Upper lobe of left lung (tissue), 6 donors: ENCODE data around the gene EFR3B. TPM values are rescaled to one million over a fixed set of nuclear protein-coding genes. Genes with fewer than 3 reads are reported as not detected.
"Not testable (repeated sequence)": the region's sequence is repeated elsewhere in the genome, so short reads cannot be mapped to it uniquely, and the experiment has no call there.

Experiments
- ATAC-seq, 2 donors: fragments of 200-7000 bp; cut with Tn5 transposase; one replicate each; pipeline ENCODE4 v1.9.1; 2022; ENCODE audit warnings: mild to moderate bottlenecking in 2 of 2, moderate library complexity in 2 of 2; ENCODE audit not compliant: low FRiP score in 2 of 2
- DNase-seq, 2 donors: peaks; one replicate each; pipeline ENCODE4 v3.0.0-alpha.2; 2019 to 2020
- H3K27ac ChIP-seq, 4 donors: fragments of 200-600 bp; sonication (generic); one replicate each; pipeline ENCODE4 v1.5.1; 2016 to 2019
- H3K27me3 ChIP-seq, 4 donors: fragments of 200-600 bp; sonication (generic); one replicate each; pipeline ENCODE4 v1.5.1; 2017 to 2019
- H3K36me3 ChIP-seq, 4 donors: fragments of 200-600 bp; sonication (generic); one replicate each; pipeline ENCODE4 v1.5.1; 2016 to 2019
- H3K4me1 ChIP-seq, 4 donors: fragments of 200-600 bp; sonication (generic); one replicate each; pipeline ENCODE4 v1.5.1; 2018 to 2019
- H3K4me3 ChIP-seq, 4 donors: fragments of 200-600 bp; sonication (generic); one replicate each; pipeline ENCODE4 v1.5.1; 2017 to 2019; ENCODE audit warnings: mild to moderate bottlenecking in 2 of 4, moderate library complexity in 1 of 4
- H3K9me3 ChIP-seq, 4 donors: fragments of 200-600 bp; sonication (generic); one replicate each; pipeline ENCODE4 v1.5.1; 2018 to 2019
- EP300 ChIP-seq, 4 donors: sonication (generic); formaldehyde crosslinking; IDR thresholded peaks; one replicate each; pipeline ENCODE4 v1.5.1; 2017; ENCODE audit warnings: antibody characterized with exemption in 4 of 4, control low read depth in 2 of 4
- POLR2A ChIP-seq, 4 donors: fragments of 450-650 bp; IDR thresholded peaks; one replicate each; pipeline ENCODE4 v1.5.1; 2016 to 2017; ENCODE audit warnings: antibody characterized with exemption in 4 of 4, mild to moderate bottlenecking in 2 of 4
- POLR2AphosphoS5 ChIP-seq, 2 donors: sonication (generic); formaldehyde crosslinking; IDR thresholded peaks; one replicate each; pipeline ENCODE4 v1.5.1; 2017; ENCODE audit warnings: antibody characterized with exemption in 2 of 2
- WGBS, 2 donors: methylation state at CpG; one replicate each; pipeline ENCODE4 v1.1.5; 2017 to 2018; 5-methylcytosine and 5-hydroxymethylcytosine counted together
- total RNA-seq, 6 donors: library from RNA; depleted of rRNA in 4 of 6; stranded (reverse); fragments of >200 nt in 4 of 6; gene quantifications; one replicate each; pipeline versions ENCODE4 v1.1.0 to v1.2.1, GENCODE V29; 2016 to 2021
- TF ChIP-seq, protein P1 (sequence below), 6 experiments: fragments of 450-650 bp in 4 of 6; fragments of 200-600 bp in 2 of 6; sonication (generic) in 2 of 6; IDR thresholded peaks; one replicate each; pipeline ENCODE4 v1.5.1; 2016 to 2019; ENCODE audit warnings: antibody characterized with exemption in 6 of 6
- donor health status: DM: no; HTN: no; CAD: no; lungs with moderate emphysema.
- donor health status: DM: no; HTN: yes; CAD: no; lungs with severe emphysema.

The EFR3B gene
- total RNA-seq, 6 donors from 2014 or later: 5.1 to 15.2 (median 9.5) TPM

DNA sequence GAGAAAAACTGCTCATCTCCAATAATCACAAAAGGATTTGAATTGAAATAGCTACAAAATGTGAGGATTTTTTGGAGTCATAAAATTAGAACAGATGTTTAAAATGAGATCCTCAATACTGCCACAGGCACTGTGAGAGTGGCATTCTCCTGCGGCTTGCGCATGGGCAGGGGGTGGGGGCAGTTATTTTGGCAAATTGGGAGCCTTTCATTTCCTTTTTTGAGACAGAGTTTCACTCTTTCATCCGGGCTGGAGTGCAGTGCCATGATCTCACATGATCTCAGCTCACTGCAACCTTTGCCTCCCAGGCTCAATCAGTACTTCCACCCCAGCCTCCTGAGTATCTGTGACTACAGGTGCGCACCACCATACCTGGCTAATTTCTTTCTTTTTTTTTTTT, 84.1 kb downstream of the EFR3B start:
- no peaks in the 10 kb centered on the region for H3K27me3 ChIP-seq
- peaks cover 0 to 4% (median 1%) of the 10 kb centered on the region in 4 donors for H3K4me1 ChIP-seq
- no peak overlapping the region for H3K4me3 ChIP-seq
- WGBS, 2 donors: 87 to 93% methylated on average over 4 of the region's 4 CpGs
- DNase-seq (no peak), ATAC-seq (no peak)
- H3K27ac ChIP-seq: no peak overlapping the region
- H3K36me3 ChIP-seq: no peaks in the 10 kb centered on the region
- no peaks in the 10 kb centered on the region for H3K9me3 ChIP-seq
- TF ChIP-seq POLR2AphosphoS5 (IDR thresholded peaks at IDR 0.05): no peak
- TF ChIP-seq, protein P1, sequence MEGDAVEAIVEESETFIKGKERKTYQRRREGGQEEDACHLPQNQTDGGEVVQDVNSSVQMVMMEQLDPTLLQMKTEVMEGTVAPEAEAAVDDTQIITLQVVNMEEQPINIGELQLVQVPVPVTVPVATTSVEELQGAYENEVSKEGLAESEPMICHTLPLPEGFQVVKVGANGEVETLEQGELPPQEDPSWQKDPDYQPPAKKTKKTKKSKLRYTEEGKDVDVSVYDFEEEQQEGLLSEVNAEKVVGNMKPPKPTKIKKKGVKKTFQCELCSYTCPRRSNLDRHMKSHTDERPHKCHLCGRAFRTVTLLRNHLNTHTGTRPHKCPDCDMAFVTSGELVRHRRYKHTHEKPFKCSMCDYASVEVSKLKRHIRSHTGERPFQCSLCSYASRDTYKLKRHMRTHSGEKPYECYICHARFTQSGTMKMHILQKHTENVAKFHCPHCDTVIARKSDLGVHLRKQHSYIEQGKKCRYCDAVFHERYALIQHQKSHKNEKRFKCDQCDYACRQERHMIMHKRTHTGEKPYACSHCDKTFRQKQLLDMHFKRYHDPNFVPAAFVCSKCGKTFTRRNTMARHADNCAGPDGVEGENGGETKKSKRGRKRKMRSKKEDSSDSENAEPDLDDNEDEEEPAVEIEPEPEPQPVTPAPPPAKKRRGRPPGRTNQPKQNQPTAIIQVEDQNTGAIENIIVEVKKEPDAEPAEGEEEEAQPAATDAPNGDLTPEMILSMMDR (IDR thresholded peaks at IDR 0.05): no peak
- TF ChIP-seq POLR2A (IDR thresholded peaks at IDR 0.05): no peak
- no peak for TF ChIP-seq EP300 (IDR thresholded peaks at IDR 0.05)

- H3K27me3 ChIP-seq, ATAC-seq, H3K27ac ChIP-seq, DNase-seq, H3K4me3 ChIP-seq, H3K36me3 ChIP-seq, H3K9me3 ChIP-seq: not testable (repeated sequence)
- H3K4me1 ChIP-seq: peaks cover 4 to 15% (median 11%) of the 10 kb centered on the region in 4 donors
- 60 to 94% methylated on average over 1 to 3 of the region's 3 CpGs for WGBS, 2 donors
These were observed 85.2 kb downstream of the EFR3B start for GRCh38 chr2:25127071-25127470.

DNA sequence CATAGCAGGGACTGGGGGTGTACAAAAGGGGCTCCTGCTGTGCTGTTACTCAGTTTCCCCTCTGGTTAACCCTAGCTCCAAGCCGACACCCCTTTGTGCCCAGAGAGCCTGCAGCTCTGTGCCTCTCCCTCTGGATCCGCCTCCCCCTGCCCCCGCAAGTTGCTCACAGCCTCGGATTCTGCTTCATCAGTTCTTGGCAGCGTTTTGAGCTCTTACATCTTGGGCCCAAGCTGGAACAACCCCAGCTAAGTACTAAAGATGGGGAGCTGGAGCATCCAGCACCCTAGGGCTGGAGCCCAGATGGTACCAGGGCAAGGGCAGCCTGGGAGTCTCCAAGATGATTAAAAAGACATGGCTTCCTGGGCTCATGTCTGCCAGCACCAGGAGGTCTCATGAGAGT, 85.8 kb downstream of the EFR3B start:
- ATAC-seq (no peak), DNase-seq (no peak)
- TF ChIP-seq EP300 (IDR thresholded peaks at IDR 0.05): no peak
- TF ChIP-seq, protein P1 (IDR thresholded peaks at IDR 0.05): no peak
- TF ChIP-seq POLR2A (IDR thresholded peaks at IDR 0.05): no peak
- TF ChIP-seq POLR2AphosphoS5 (IDR thresholded peaks at IDR 0.05): no peak
- Histone ChIP-seq H3K27me3 (peaks cover 0 to 3% (median 1%) of the 10 kb centered on the region in 4 donors), H3K4me1 (peaks cover 4 to 19% (median 13%) of the 10 kb centered on the region in 4 donors), H3K4me3 (no peak overlapping the region), H3K27ac (no peak overlapping the region), H3K9me3 (no peaks in the 10 kb centered on the region), H3K36me3 (no peaks in the 10 kb centered on the region)
- 82 to 88% methylated on average over 5 of the region's 5 CpGs for whole genome bisulfite sequencing, 2 donors

DNA sequence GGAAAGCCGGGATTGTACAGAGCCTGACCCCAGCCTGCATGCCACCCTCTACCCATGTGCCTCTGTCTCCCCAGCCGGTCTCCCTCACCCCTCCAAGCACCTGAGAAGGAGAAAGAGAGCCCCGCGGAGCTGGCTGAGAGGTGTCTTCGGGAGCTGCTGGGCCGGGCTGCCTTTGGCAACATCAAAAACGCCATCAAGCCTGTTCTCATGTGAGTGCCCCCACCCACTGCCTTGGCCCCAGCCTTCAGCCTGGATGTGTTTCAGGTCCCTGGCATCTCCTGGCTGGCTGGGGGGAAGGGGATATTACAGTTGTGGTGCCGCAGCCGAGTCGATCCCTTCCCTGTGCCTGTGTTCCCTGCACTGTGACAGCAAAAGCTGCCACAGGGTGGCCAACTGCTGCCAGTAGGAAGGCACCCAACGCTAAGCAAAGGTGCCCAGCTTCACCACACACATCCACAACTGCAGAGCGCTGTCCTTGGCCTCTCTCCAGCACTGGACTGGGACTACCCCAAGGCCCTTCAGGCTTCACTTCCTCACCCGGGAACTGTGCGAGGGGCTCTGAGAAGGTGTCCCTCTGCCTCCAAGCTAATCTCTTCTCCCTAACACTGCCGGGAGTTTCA, 88.1 kb downstream of the EFR3B start:
- Histone ChIP-seq H3K4me3 (no peak overlapping the region), H3K9me3 (no peaks in the 10 kb centered on the region), H3K27me3 (peaks cover 0 to 3% (median 1%) of the 10 kb centered on the region in 4 donors), H3K36me3 (no peaks in the 10 kb centered on the region), H3K27ac (no peak overlapping the region), H3K4me1 (peaks cover 4 to 19% (median 13%) of the 10 kb centered on the region in 4 donors)
- no peak for DNase-seq
- WGBS, 2 donors: 81 to 88% methylated on average over 6 to 15 of the region's 15 CpGs
- ATAC-seq: no peak
- no peak for TF ChIP-seq POLR2AphosphoS5 (IDR thresholded peaks at IDR 0.05)

DNA sequence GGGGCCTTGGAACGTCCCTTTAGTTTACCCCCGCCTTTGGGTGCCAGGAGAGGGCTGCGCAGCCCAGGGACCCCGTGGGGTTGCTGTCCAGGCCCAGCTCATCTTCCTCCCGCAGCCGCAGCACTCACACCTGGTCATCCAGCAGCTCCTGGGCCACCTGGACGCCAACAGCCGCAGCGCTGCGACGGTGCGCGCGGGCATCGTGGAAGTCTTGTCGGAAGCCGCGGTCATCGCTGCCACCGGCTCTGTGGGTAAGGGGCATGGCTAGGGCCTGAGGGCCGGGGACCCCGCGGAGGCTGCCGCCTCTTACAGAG, 89.3 kb downstream of the EFR3B start:
- Histone ChIP-seq H3K4me3 (peak overlapping the region in 3 of 4 donors; percentile 32 to 45 (median 37)), H3K27me3 (peaks cover 0 to 3% (median 1%) of the 10 kb centered on the region in 4 donors), H3K4me1 (peaks cover 4 to 19% (median 13%) of the 10 kb centered on the region in 4 donors), H3K36me3 (no peaks in the 10 kb centered on the region), H3K27ac (peak overlapping the region in 1 of 4 donors; percentile 3), H3K9me3 (no peaks in the 10 kb centered on the region)
- DNase-seq (peak in 1 of 2 donors; percentile 85), ATAC-seq (no peak)
- WGBS, 2 donors: 72 to 82% methylated on average over 16 to 18 of the region's 24 CpGs
- TF ChIP-seq POLR2AphosphoS5 (IDR thresholded peaks at IDR 0.05): no peak
- TF ChIP-seq, protein P1 (IDR thresholded peaks at IDR 0.05): no peak
- TF ChIP-seq POLR2A (IDR thresholded peaks at IDR 0.05): no peak
- no peak for TF ChIP-seq EP300 (IDR thresholded peaks at IDR 0.05)
